Measurements from ENCODE around the gene BDKRB2. TPM values are rescaled to one million over a fixed set of nuclear protein-coding genes. Genes with fewer than 3 reads are reported as not detected.

Gene BDKRB2
- total RNA-seq, 1 donor = 105 TPM

DNA sequence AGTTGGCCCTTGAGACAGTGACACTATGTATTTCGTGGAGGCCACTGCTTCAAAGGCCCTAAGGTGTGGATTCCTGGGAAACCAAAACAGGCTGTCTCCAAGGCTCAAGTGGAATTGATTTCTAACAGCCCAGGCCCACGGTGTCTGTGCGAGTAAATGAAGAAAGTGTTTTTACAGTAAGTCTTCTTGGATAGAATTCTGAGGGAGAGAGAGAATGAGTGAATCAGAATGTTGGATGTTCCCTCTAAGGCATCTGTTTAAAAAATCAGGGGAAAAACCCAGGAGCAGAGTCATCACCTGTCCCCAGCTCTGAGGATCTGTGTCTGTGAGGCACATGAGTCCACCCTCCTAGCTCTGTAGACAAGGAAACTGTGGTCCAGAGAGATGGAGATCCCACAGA lies 29.0 kb downstream of the BDKRB2 start:
- H3K4me3 ChIP-seq (ENCODE audit: low read depth, low read length) = no peak overlapping the region
- TF ChIP-seq, protein P1, sequence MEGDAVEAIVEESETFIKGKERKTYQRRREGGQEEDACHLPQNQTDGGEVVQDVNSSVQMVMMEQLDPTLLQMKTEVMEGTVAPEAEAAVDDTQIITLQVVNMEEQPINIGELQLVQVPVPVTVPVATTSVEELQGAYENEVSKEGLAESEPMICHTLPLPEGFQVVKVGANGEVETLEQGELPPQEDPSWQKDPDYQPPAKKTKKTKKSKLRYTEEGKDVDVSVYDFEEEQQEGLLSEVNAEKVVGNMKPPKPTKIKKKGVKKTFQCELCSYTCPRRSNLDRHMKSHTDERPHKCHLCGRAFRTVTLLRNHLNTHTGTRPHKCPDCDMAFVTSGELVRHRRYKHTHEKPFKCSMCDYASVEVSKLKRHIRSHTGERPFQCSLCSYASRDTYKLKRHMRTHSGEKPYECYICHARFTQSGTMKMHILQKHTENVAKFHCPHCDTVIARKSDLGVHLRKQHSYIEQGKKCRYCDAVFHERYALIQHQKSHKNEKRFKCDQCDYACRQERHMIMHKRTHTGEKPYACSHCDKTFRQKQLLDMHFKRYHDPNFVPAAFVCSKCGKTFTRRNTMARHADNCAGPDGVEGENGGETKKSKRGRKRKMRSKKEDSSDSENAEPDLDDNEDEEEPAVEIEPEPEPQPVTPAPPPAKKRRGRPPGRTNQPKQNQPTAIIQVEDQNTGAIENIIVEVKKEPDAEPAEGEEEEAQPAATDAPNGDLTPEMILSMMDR (IDR thresholded peaks at IDR 0.05; ENCODE audit: insufficient read depth, low read depth, low read length) = no peak
- DNase-seq (ENCODE audit: low read depth) = no peak

DNA sequence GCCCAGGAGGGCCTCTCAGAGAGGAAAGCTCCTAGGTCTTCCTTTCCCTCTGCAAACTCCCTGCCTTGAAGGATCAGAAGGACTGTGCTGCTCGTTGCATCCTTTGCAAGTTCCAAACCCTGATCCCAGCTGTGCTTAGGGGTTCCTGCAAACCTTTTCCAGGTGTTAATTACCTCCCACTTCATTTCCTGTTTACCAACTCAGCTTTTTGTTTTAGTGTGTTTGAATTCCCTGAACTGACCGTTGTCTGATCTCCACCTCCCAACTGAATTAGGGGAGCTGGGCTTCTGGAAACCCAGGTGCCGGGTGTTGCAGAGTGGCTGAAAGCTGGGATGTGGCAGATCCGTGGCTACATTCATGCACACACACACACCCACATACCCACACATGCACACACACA lies 30.8 kb downstream of the BDKRB2 start:
- DNase-seq (ENCODE audit: low read depth) = no peak
- no peak overlapping the region for H3K4me3 ChIP-seq (ENCODE audit: low read depth, low read length)
- TF ChIP-seq, protein P1 (IDR thresholded peaks at IDR 0.05; ENCODE audit: insufficient read depth, low read depth, low read length) = no peak

DNA sequence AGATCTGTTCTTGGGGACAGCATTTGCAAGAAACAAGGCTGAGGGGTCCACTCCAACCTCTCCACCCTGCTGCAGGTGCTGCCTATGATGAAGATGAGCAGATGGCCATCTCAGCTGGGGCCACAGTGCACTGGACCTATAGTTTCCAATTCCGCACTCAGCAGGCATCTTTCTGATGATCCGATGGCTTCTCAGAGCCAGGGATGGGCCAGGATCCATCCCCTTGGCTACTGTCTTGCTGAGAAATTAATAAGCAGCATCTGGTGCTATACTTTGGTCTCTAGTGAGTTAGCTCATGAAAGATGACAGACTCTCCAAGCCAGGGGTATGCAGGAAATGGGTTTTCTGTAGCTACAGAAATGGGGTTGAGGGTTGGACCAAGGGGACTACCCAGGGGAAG lies 33.0 kb downstream of the BDKRB2 start:
- H3K4me3 ChIP-seq (ENCODE audit: low read depth, low read length) = no peak overlapping the region
- TF ChIP-seq, protein P1 (IDR thresholded peaks at IDR 0.05; ENCODE audit: insufficient read depth, low read depth, low read length) = no peak
- DNase-seq (ENCODE audit: low read depth) = no peak

DNA sequence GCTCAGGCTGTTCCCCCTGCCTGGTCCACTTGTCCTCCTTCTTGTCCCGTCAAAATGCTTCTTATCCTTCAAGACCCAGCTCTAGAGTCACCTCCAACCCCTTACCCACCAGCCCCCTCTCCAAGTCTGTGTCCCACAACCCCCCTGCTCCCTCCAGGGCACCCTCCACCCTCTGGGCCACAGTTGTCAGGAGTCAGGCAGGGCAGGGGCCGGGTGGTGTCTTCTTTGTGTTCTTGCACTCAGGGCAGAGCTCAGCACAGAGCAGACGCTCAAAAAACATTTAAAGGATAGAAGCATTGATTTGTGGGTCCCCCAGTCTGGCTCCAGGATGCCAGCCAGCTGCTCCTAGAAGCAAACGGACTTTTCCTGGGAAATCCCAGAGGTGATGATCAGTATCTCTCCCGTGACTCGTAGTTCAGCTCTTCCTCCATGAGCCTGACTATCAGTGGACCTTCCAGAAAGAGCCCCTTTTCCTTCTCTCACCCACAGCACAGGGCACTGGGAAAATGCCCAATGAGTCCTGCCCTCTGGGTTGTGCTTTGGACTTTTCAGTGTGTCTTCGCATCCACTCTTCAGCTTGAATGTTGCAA lies 34.1 kb downstream of the BDKRB2 start:
- TF ChIP-seq, protein P1 (IDR thresholded peaks at IDR 0.05; ENCODE audit: insufficient read depth, low read depth, low read length) = no peak
- no peak for DNase-seq (ENCODE audit: low read depth)
- no peak overlapping the region for H3K4me3 ChIP-seq (ENCODE audit: low read depth, low read length)

DNA sequence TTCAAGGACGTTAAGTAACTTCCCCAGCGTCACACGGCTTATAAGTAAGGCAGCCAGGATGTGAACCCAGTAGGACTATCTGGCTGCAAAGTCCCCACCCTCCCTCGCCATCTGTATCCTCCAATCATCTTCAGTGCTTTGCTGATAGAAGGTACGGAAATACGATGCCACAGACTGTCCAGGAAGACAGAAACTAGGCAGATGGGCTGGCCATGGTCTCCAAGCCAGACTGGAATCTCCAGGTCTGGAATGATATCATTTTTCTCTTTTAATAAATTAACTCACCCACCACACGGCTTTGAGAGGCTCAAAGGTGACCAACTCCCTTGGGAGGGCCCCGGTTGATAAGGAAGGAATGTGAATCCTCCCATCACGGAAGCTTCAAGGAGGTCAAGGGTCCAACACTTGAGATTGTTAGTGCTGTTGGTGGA lies 35.1 kb downstream of the BDKRB2 start:
- H3K4me3 ChIP-seq (ENCODE audit: low read depth, low read length) = no peak overlapping the region
- no peak for DNase-seq (ENCODE audit: low read depth)
- TF ChIP-seq, protein P1 (IDR thresholded peaks at IDR 0.05; ENCODE audit: insufficient read depth, low read depth, low read length) = no peak

DNA sequence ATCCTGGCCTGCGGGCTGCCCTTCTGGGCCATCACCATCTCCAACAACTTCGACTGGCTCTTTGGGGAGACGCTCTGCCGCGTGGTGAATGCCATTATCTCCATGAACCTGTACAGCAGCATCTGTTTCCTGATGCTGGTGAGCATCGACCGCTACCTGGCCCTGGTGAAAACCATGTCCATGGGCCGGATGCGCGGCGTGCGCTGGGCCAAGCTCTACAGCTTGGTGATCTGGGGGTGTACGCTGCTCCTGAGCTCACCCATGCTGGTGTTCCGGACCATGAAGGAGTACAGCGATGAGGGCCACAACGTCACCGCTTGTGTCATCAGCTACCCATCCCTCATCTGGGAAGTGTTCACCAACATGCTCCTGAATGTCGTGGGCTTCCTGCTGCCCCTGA lies 36.0 kb downstream of the BDKRB2 start:
- DNase-seq (ENCODE audit: low read depth) = no peak
- H3K4me3 ChIP-seq (ENCODE audit: low read depth, low read length) = no peak overlapping the region
- TF ChIP-seq, protein P1 (IDR thresholded peaks at IDR 0.05; ENCODE audit: insufficient read depth, low read depth, low read length) = no peak

DNA sequence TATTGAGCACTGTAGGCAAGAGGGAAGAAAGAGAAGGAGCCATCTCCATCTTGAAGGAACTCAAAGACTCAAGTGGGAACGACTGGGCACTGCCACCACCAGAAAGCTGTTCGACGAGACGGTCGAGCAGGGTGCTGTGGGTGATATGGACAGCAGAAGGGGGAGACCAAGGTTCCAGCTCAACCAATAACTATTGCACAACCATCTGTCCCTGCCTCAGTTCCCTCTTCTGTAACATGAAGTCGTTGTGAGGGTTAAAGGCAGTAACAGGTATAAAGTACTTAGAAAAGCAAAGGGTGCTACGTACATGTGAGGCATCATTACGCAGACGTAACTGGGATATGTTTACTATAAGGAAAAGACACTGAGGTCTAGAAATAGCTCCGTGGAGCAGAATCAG lies 37.5 kb downstream of the BDKRB2 start:
- TF ChIP-seq, protein P1 (IDR thresholded peaks at IDR 0.05; ENCODE audit: insufficient read depth, low read depth, low read length) = no peak
- H3K4me3 ChIP-seq (ENCODE audit: low read depth, low read length) = no peak overlapping the region
- DNase-seq (ENCODE audit: low read depth) = no peak
